Measurements from ENCODE around the gene FILIP1L.
A peak's percentile ranks its signal among the peaks of the same experiment; 100 is the strongest.

FILIP1L gene

DNA sequence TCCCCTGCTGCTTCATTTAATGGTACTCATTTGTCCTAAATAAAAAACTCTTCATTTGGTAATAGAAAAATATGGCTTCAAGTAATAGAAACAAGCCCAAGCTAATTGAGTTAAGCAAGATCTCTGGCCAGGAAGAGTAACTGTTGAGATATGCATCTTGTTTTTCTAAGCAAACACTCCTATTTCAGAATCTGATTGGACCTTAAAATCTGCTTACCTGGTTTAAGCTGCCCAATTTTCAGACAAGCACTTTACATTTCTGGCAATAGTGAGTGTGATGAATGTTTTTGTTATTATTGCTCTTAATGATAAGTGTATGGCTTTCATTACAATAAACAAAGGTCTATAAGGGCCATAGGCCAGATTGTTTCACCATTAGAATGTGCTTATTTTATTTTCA is 210.4 kb downstream of the FILIP1L start:
- H3K9me3 ChIP-seq = no peaks in the 10 kb centered on the region
- H3K36me3 ChIP-seq = no peaks in the 10 kb centered on the region
- TF ChIP-seq, protein P1, sequence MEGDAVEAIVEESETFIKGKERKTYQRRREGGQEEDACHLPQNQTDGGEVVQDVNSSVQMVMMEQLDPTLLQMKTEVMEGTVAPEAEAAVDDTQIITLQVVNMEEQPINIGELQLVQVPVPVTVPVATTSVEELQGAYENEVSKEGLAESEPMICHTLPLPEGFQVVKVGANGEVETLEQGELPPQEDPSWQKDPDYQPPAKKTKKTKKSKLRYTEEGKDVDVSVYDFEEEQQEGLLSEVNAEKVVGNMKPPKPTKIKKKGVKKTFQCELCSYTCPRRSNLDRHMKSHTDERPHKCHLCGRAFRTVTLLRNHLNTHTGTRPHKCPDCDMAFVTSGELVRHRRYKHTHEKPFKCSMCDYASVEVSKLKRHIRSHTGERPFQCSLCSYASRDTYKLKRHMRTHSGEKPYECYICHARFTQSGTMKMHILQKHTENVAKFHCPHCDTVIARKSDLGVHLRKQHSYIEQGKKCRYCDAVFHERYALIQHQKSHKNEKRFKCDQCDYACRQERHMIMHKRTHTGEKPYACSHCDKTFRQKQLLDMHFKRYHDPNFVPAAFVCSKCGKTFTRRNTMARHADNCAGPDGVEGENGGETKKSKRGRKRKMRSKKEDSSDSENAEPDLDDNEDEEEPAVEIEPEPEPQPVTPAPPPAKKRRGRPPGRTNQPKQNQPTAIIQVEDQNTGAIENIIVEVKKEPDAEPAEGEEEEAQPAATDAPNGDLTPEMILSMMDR (IDR thresholded peaks at IDR 0.05) = no peak
- peaks cover 0 to 50% (median 4%) of the 10 kb centered on the region in 4 donors for H3K4me1 ChIP-seq
- no peak overlapping the region for H3K4me3 ChIP-seq
- H3K27me3 ChIP-seq = no peaks in the 10 kb centered on the region
- intact Hi-C loops (cut with DNase I; ENCODE audit: low total_unique reads) = no loop called here
- H3K27ac ChIP-seq = no peak overlapping the region
- no peak for DNase-seq

DNA sequence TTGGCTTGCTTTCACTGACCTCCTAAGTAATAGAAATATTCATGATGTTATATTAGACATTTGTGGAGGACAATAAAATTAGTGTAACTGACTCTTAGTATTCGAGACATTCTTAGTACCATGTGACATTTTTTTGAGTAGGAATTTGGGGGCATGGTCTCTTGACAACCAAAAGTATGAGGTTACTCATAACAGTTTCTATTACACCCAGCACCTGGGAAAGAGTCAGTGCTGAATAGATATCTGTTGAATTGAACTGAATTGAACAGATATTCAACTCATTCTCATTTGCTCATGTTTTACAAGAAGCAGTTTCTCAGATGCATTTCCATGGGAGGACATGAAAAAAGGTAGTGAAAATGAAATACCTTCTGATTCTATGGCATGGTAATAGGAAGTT is 212.2 kb downstream of the FILIP1L start:
- H3K36me3 ChIP-seq = no peaks in the 10 kb centered on the region
- H3K27me3 ChIP-seq = no peaks in the 10 kb centered on the region
- H3K4me3 ChIP-seq = no peak overlapping the region
- H3K4me1 ChIP-seq = peaks cover 0 to 61% (median 4%) of the 10 kb centered on the region in 4 donors
- no peaks in the 10 kb centered on the region for H3K9me3 ChIP-seq
- intact Hi-C loops (cut with DNase I; ENCODE audit: low total_unique reads) = no loop called here
- H3K27ac ChIP-seq = no peak overlapping the region
- TF ChIP-seq, protein P1 (IDR thresholded peaks at IDR 0.05) = no peak
- DNase-seq = no peak

DNA sequence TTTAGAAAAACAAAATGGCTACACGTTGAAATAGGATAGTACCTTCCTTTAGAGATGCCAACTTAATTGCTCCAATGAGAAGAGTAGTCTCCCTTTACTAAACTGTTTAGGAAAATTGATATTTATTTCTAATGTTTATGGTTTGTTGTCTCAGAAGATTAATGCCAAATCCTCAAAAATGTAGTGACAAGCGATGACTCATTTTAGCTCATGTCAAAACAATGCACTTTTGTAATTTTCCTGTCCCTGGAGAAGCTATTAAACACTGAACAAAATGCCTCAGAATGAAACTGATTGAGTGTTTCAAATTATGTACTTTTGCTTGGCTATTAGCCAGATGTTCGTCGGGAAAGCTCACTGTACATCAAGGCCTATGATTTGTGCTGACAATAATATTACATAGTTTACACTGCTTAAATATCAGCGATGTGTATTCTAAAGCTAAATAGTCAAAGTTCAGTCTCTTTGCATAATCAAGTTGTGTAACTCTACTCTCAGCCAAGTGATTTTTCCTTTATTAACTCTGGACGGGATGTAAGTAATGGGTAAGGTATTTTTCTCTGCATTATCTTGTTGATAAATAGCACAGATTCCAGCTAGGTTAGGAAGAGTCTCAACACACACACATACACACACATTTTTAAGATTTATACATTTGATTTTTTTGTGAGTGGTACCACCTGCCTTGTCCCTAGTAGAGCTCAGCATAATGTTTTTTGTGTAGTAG is 212.9 kb downstream of the FILIP1L start:
- H3K9me3 ChIP-seq = no peaks in the 10 kb centered on the region
- H3K4me1 ChIP-seq = peaks cover 0 to 63% (median 4%) of the 10 kb centered on the region in 4 donors
- no peaks in the 10 kb centered on the region for H3K27me3 ChIP-seq
- intact Hi-C loops (cut with DNase I; ENCODE audit: low total_unique reads) = no loop called here
- H3K27ac ChIP-seq = peak overlapping the region; percentile 19 to 27
- H3K36me3 ChIP-seq = no peaks in the 10 kb centered on the region
- DNase-seq = no peak
- no peak overlapping the region for H3K4me3 ChIP-seq
- TF ChIP-seq, protein P1 (IDR thresholded peaks at IDR 0.05) = no peak

DNA sequence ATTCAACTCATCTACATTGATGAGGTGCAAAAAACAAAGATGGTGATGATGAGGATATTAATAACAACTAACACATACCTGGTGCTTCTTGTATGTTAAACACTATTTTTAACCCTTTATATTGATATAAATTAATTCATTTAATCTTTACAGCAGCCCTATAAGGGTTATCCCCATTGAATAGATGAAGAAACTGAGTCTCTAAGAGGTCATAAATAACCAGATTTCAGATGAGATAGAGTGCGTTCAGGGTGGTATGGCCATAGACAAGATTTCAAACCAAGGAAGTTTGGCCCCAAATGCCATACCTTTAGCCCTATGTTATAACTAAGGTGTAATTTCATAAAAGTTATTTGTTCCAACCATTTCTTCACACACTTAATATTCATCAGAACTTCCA is 214.1 kb downstream of the FILIP1L start:
- DNase-seq = no peak
- Histone ChIP-seq H3K9me3 (no peaks in the 10 kb centered on the region), H3K36me3 (no peaks in the 10 kb centered on the region), H3K27ac (no peak overlapping the region), H3K4me3 (no peak overlapping the region), H3K27me3 (no peaks in the 10 kb centered on the region), H3K4me1 (peaks cover 0 to 63% (median 4%) of the 10 kb centered on the region in 4 donors)
- intact Hi-C loops (cut with DNase I; ENCODE audit: low total_unique reads) = no loop called here
- TF ChIP-seq, protein P1 (IDR thresholded peaks at IDR 0.05) = no peak

DNA sequence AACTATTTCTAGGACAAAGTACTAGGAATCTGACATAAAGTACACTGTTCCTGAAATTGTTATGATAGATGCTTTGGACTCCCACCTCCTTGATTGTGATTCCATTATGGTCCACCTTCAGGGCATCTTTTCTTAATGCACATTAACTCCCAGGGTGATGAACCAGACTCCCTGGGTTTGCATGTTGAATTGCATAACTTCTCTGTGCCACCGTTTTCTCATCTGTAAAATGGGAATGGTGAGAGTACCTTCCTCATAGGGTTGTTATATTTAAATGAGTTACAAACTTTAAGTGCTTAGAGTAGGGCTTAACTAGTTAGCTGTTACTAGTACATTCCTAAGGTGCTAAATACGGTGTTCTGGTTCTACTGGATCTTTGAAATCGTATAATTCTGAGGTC is 214.7 kb downstream of the FILIP1L start:
- TF ChIP-seq, protein P1 (IDR thresholded peaks at IDR 0.05) = no peak
- Histone ChIP-seq H3K4me3 (no peak overlapping the region), H3K27me3 (no peaks in the 10 kb centered on the region), H3K9me3 (no peaks in the 10 kb centered on the region), H3K36me3 (no peaks in the 10 kb centered on the region), H3K27ac (no peak overlapping the region), H3K4me1 (peaks cover 0 to 57% (median 4%) of the 10 kb centered on the region in 4 donors)
- no peak for DNase-seq
- intact Hi-C loops (cut with DNase I; ENCODE audit: low total_unique reads) = no loop called here
